SJSA1 (cell line): ENCODE results near the gene OOSP1. TPM values are rescaled to one million over a fixed set of nuclear protein-coding genes. Genes with fewer than 3 reads are reported as not detected.
"Not testable (repeated sequence)": the region's sequence is repeated elsewhere in the genome, so short reads cannot be mapped to it uniquely, and the experiment has no call there.

Source experiments
- DNase-seq, 2 experiments: peaks; one replicate each; pipeline ENCODE4 v3.0.0-alpha.2; 2015 to 2020; ENCODE audit warnings: low spot score in 2 of 2, low read depth in 1 of 2
- H3K27ac ChIP-seq: fragments of 250-450 bp; sonication (Bioruptor Pico); 2 replicates; pipeline ENCODE4 v1.5.1; 2020; ENCODE audit warnings: mild to moderate bottlenecking, moderate library complexity
- H3K27me3 ChIP-seq: fragments of 250-450 bp; sonication (Bioruptor Pico); replicated peaks from 2 replicates; pipeline ENCODE4 v1.5.1; 2020; ENCODE audit warnings: mild to moderate bottlenecking, moderate library complexity
- H3K36me3 ChIP-seq: fragments of 250-450 bp; sonication (Bioruptor Pico); 2 replicates; pipeline ENCODE4 v1.5.1; 2020; ENCODE audit warnings: mild to moderate bottlenecking
- H3K4me1 ChIP-seq: fragments of 250-450 bp; sonication (Bioruptor Pico); replicated peaks from 2 replicates; pipeline ENCODE4 v1.6.1; 2021; ENCODE audit warnings: mild to moderate bottlenecking
- H3K4me3 ChIP-seq: fragments of 250-450 bp; sonication (Bioruptor Pico); 2 replicates; pipeline ENCODE4 v1.5.1; 2020; ENCODE audit warnings: mild to moderate bottlenecking
- H3K9me3 ChIP-seq: fragments of 250-450 bp; sonication (Bioruptor Pico); replicated peaks from 2 replicates; pipeline ENCODE4 v1.5.1; 2020; ENCODE audit warnings: mild to moderate bottlenecking
- total RNA-seq: library from RNA; depleted of rRNA; stranded (reverse); fragments of >200 nt; shearing (Covaris generic); gene quantifications from 2 replicates; pipeline ENCODE4 v1.2.3, GENCODE V29; 2014; rRNA removed

Gene OOSP1
- not detected in 2 replicates for total RNA-seq

GRCh38 chr11:59938132-59938531 lies at the start of gene OOSP1:
Gene OOSP1, plus strand, starts transcription at chr11:59938432. Its CDS starts 23 bp downstream, at chr11:59938455.
- no peaks in the 10 kb centered on the region for H3K36me3 ChIP-seq
- H3K4me3 ChIP-seq, result no peak within 1 kb of the TSS
- no peak within 1 kb of the TSS for H3K27ac ChIP-seq
- H3K27me3 ChIP-seq, result peaks cover 7% of the 10 kb centered on the region; the same call in 1 of the 2 replicates
- DNase-seq, result no peak
- no peaks in the 10 kb centered on the region for H3K4me1 ChIP-seq
- H3K9me3 ChIP-seq, result no peaks in the 10 kb centered on the region

- H3K36me3 ChIP-seq, result no peaks in the 10 kb centered on the region
- no peaks in the 10 kb centered on the region for H3K4me1 ChIP-seq
- H3K27ac ChIP-seq, result no peak overlapping the region
- no peaks in the 10 kb centered on the region for H3K27me3 ChIP-seq
- no peak overlapping the region for H3K4me3 ChIP-seq
- DNase-seq, result no peak
- no peaks in the 10 kb centered on the region for H3K9me3 ChIP-seq
Observed at GRCh38 chr11:59891781-59892181, 46.5 kb upstream of the OOSP1 start.

- DNase-seq, result no peak
- Histone ChIP-seq H3K27ac (no peak overlapping the region), H3K27me3 (no peaks in the 10 kb centered on the region), H3K4me1 (no peaks in the 10 kb centered on the region), H3K9me3 (no peaks in the 10 kb centered on the region), H3K36me3 (no peaks in the 10 kb centered on the region), H3K4me3 (no peak overlapping the region)
Observed at GRCh38 chr11:59894616-59895015, 43.6 kb upstream of the OOSP1 start.

GRCh38 chr11:59898046-59898445 lies 40.2 kb upstream of the OOSP1 start:
- Histone ChIP-seq H3K9me3 (no peaks in the 10 kb centered on the region), H3K27ac (no peak overlapping the region), H3K4me3 (no peak overlapping the region), H3K27me3 (no peaks in the 10 kb centered on the region), H3K4me1 (no peaks in the 10 kb centered on the region), H3K36me3 (no peaks in the 10 kb centered on the region)
- DNase-seq, result no peak

GRCh38 chr11:59898650-59899049 lies 39.6 kb upstream of the OOSP1 start:
- Histone ChIP-seq H3K4me3 (no peak overlapping the region), H3K36me3 (no peaks in the 10 kb centered on the region), H3K9me3 (no peaks in the 10 kb centered on the region), H3K4me1 (no peaks in the 10 kb centered on the region), H3K27me3 (no peaks in the 10 kb centered on the region), H3K27ac (no peak overlapping the region)
- no peak for DNase-seq

GRCh38 chr11:59899532-59899931 lies 38.7 kb upstream of the OOSP1 start:
- no peaks in the 10 kb centered on the region for H3K27me3 ChIP-seq
- no peak for DNase-seq
- no peaks in the 10 kb centered on the region for H3K36me3 ChIP-seq
- no peak overlapping the region for H3K27ac ChIP-seq
- H3K4me1 ChIP-seq, result no peaks in the 10 kb centered on the region
- no peaks in the 10 kb centered on the region for H3K9me3 ChIP-seq
- no peak overlapping the region for H3K4me3 ChIP-seq

- H3K27ac ChIP-seq, result no peak overlapping the region
- no peaks in the 10 kb centered on the region for H3K9me3 ChIP-seq
- H3K36me3 ChIP-seq, result no peaks in the 10 kb centered on the region
- no peaks in the 10 kb centered on the region for H3K4me1 ChIP-seq
- H3K4me3 ChIP-seq, result no peak overlapping the region
- no peaks in the 10 kb centered on the region for H3K27me3 ChIP-seq
- DNase-seq, result no peak
Observed at GRCh38 chr11:59900366-59901126, 37.7 kb upstream of the OOSP1 start.

- H3K27me3 ChIP-seq, result no peaks in the 10 kb centered on the region
- H3K9me3 ChIP-seq, result no peaks in the 10 kb centered on the region
- no peaks in the 10 kb centered on the region for H3K36me3 ChIP-seq
- no peak overlapping the region for H3K27ac ChIP-seq
- DNase-seq, result no peak
- no peaks in the 10 kb centered on the region for H3K4me1 ChIP-seq
- no peak overlapping the region for H3K4me3 ChIP-seq
Observed at GRCh38 chr11:59901306-59901705, 36.9 kb upstream of the OOSP1 start.

GRCh38 chr11:59903569-59903968 lies 34.7 kb upstream of the OOSP1 start:
- H3K36me3 ChIP-seq, DNase-seq, H3K4me1 ChIP-seq, H3K9me3 ChIP-seq, H3K27ac ChIP-seq, H3K27me3 ChIP-seq, H3K4me3 ChIP-seq: not testable (repeated sequence)

GRCh38 chr11:59918480-59918879 lies 19.8 kb upstream of the OOSP1 start:
- Histone ChIP-seq H3K36me3 (no peaks in the 10 kb centered on the region), H3K9me3 (peaks cover 4% of the 10 kb centered on the region; the same call in 1 of the 2 replicates), H3K4me1 (no peaks in the 10 kb centered on the region), H3K27ac (no peak overlapping the region), H3K27me3 (no peaks in the 10 kb centered on the region), H3K4me3 (no peak overlapping the region)
- DNase-seq, result no peak

- Histone ChIP-seq H3K27me3 (no peaks in the 10 kb centered on the region), H3K4me3 (no peak overlapping the region), H3K4me1 (no peaks in the 10 kb centered on the region), H3K36me3 (no peaks in the 10 kb centered on the region), H3K27ac (no peak overlapping the region), H3K9me3 (peaks cover 7% of the 10 kb centered on the region; the same call in 1 of the 2 replicates)
- peak in 1 of 2 experiments; percentile 29 for DNase-seq
Observed at GRCh38 chr11:59918987-59919589, 19.1 kb upstream of the OOSP1 start.

- no peaks in the 10 kb centered on the region for H3K4me1 ChIP-seq
- no peak for DNase-seq
Observed at GRCh38 chr11:59923813-59924212, 14.4 kb upstream of the OOSP1 start.

GRCh38 chr11:59931688-59932087 lies 6.5 kb upstream of the OOSP1 start:
- Histone ChIP-seq H3K9me3 (no peaks in the 10 kb centered on the region), H3K36me3 (no peaks in the 10 kb centered on the region), H3K4me3 (no peak overlapping the region), H3K27me3 (no peaks in the 10 kb centered on the region), H3K27ac (no peak overlapping the region), H3K4me1 (no peaks in the 10 kb centered on the region)
- DNase-seq, result no peak

More at GRCh38 chr11:59923813-59924212, 14.4 kb upstream of the OOSP1 start:
- Histone ChIP-seq H3K4me3 (no peak overlapping the region), H3K27me3 (no peaks in the 10 kb centered on the region), H3K27ac (no peak overlapping the region), H3K36me3 (no peaks in the 10 kb centered on the region), H3K9me3 (peaks cover 8% of the 10 kb centered on the region; the same call in 1 of the 2 replicates)

GRCh38 chr11:59938718-59939117 lies 486 bp downstream of the OOSP1 start:
- H3K4me3 ChIP-seq, result no peak overlapping the region
- peaks cover 7% of the 10 kb centered on the region; the same call in 1 of the 2 replicates for H3K27me3 ChIP-seq
- H3K9me3 ChIP-seq, result no peaks in the 10 kb centered on the region
- H3K4me1 ChIP-seq, result no peaks in the 10 kb centered on the region
- H3K36me3 ChIP-seq, result no peaks in the 10 kb centered on the region
- H3K27ac ChIP-seq, result no peak overlapping the region
- DNase-seq, result no peak
